Ascending aorta (tissue), 2 donors: ENCODE results near the gene ANKRD33B. TPM values are rescaled to one million over a fixed set of nuclear protein-coding genes. Genes with fewer than 3 reads are reported as not detected.

Source experiments
- DNase-seq, 2 donors: peaks; one replicate each; pipeline ENCODE4 v3.0.0-alpha.2; 2019; ENCODE audit warnings: low spot score in 2 of 2
- H3K27ac ChIP-seq, 2 donors: fragments of 200-600 bp; sonication (generic); one replicate each; pipeline ENCODE4 v1.5.1; 2016 to 2017; ENCODE audit warnings: mild to moderate bottlenecking in 1 of 2
- H3K27me3 ChIP-seq: fragments of 200-600 bp; sonication (generic); one replicate; pipeline ENCODE4 v1.5.1; 2017
- H3K36me3 ChIP-seq, 2 donors: fragments of 200-600 bp; sonication (generic); one replicate each; pipeline ENCODE4 v1.5.1; 2016
- H3K4me1 ChIP-seq, 2 donors: fragments of 200-600 bp; sonication (generic); one replicate each; pipeline ENCODE4 v1.5.1; 2016 to 2017; ENCODE audit warnings: mild to moderate bottlenecking in 1 of 2
- H3K4me3 ChIP-seq, 2 donors: fragments of 200-600 bp; sonication (generic); one replicate each; pipeline ENCODE4 v1.5.1; 2016 to 2017; ENCODE audit warnings: mild to moderate bottlenecking in 1 of 2
- H3K9me3 ChIP-seq, 2 donors: fragments of 200-600 bp; sonication (generic); one replicate each; pipeline ENCODE4 v1.5.1; 2016
- CTCF ChIP-seq, 3 experiments: fragments of 200-600 bp in 2 of 3; fragments of 450-650 bp in 1 of 3; sonication (generic) in 2 of 3; IDR thresholded peaks; one replicate each; pipeline ENCODE4 v1.5.1; 2016 to 2019; ENCODE audit warnings: antibody characterized with exemption in 3 of 3, mild to moderate bottlenecking in 1 of 3, moderate library complexity in 1 of 3
- intact Hi-C: fragments of 100-400 bp; cut with DNase I; formaldehyde crosslinking; loops from one replicate; pipeline ENCODE4 v1.15.1; 2023
- total RNA-seq: library from RNA; depleted of rRNA; stranded (reverse); fragments of >200 nt; gene quantifications from one replicate; pipeline ENCODE4 v1.1.0, GENCODE V29; 2016

ANKRD33B gene
- total RNA-seq, 1 donor from 2014 or later, result 7.2 TPM

GRCh38 chr5:10654566-10654965 lies 90.7 kb downstream of the ANKRD33B start:
- intact Hi-C loops, result no loop called here
- H3K27ac ChIP-seq, result no peak overlapping the region
- peak in 1 of 2 donors; percentile 18 for DNase-seq

GRCh38 chr5:10655161-10655971 lies 91.5 kb downstream of the ANKRD33B start:
- Histone ChIP-seq H3K4me1 (no peaks in the 10 kb centered on the region), H3K9me3 (no peaks in the 10 kb centered on the region), H3K4me3 (no peak overlapping the region), H3K27me3 (no peaks in the 10 kb centered on the region), H3K27ac (no peak overlapping the region), H3K36me3 (peaks cover 4 to 20% of the 10 kb centered on the region in 2 donors)
- intact Hi-C loops, result no loop called here
- no peak for TF ChIP-seq CTCF (IDR thresholded peaks at IDR 0.05)
- peak in 1 of 2 donors; percentile 47 for DNase-seq

More at GRCh38 chr5:10654566-10654965, 90.7 kb downstream of the ANKRD33B start:
- Histone ChIP-seq H3K4me3 (no peak overlapping the region), H3K27me3 (no peaks in the 10 kb centered on the region), H3K9me3 (no peaks in the 10 kb centered on the region), H3K4me1 (no peaks in the 10 kb centered on the region), H3K36me3 (peaks cover 4 to 20% of the 10 kb centered on the region in 2 donors)
- no peak for TF ChIP-seq CTCF (IDR thresholded peaks at IDR 0.05)

GRCh38 chr5:10655972-10656830 lies 92.3 kb downstream of the ANKRD33B start:
- H3K27ac ChIP-seq, result no peak overlapping the region
- no peaks in the 10 kb centered on the region for H3K4me1 ChIP-seq
- H3K9me3 ChIP-seq, result no peaks in the 10 kb centered on the region
- H3K36me3 ChIP-seq, result peaks cover 4 to 20% of the 10 kb centered on the region in 2 donors
- DNase-seq, result peak in 1 of 2 donors; percentile 46
- H3K4me3 ChIP-seq, result no peak overlapping the region
- H3K27me3 ChIP-seq, result no peaks in the 10 kb centered on the region
- intact Hi-C loops, result no loop called here
- no peak for TF ChIP-seq CTCF (IDR thresholded peaks at IDR 0.05)

- H3K4me3 ChIP-seq, result no peak overlapping the region
- intact Hi-C loops, result no loop called here
- no peak for TF ChIP-seq CTCF (IDR thresholded peaks at IDR 0.05)
- H3K9me3 ChIP-seq, result no peaks in the 10 kb centered on the region
- no peak for DNase-seq
- H3K36me3 ChIP-seq, result peaks cover 0 to 13% of the 10 kb centered on the region in 2 donors
- no peaks in the 10 kb centered on the region for H3K27me3 ChIP-seq
- no peaks in the 10 kb centered on the region for H3K4me1 ChIP-seq
- H3K27ac ChIP-seq, result no peak overlapping the region
These were observed 94.4 kb downstream of the ANKRD33B start for GRCh38 chr5:10658265-10658664.

- Histone ChIP-seq H3K4me3 (no peak overlapping the region), H3K27me3 (no peaks in the 10 kb centered on the region), H3K4me1 (peaks cover 0 to 3% of the 10 kb centered on the region in 2 donors), H3K36me3 (peaks cover 0 to 6% of the 10 kb centered on the region in 2 donors), H3K27ac (no peak overlapping the region), H3K9me3 (no peaks in the 10 kb centered on the region)
- DNase-seq, result peak in 1 of 2 donors; percentile 25
- intact Hi-C loops, result no loop called here
- no peak for TF ChIP-seq CTCF (IDR thresholded peaks at IDR 0.05)
These were observed 96.3 kb downstream of the ANKRD33B start for GRCh38 chr5:10660135-10660534.
